NCI-H2081 treated with DMSO at 0.1 percent for 48 hours (cell line): ENCODE results near the gene FTCDNL1.
A peak's percentile ranks its signal among the peaks of the same experiment; 100 is the strongest.

Experiments used
- DNase-seq: peaks from one replicate; lab custom pipeline; 2025; lab: John Stamatoyannopoulos, UW

Gene FTCDNL1

GRCh38 chr2:199842631-199843395 lies 8.2 kb downstream of the FTCDNL1 start:
- no peak for DNase-seq

GRCh38 chr2:199841409-199841808 lies 9.6 kb downstream of the FTCDNL1 start:
- no peak for DNase-seq

GRCh38 chr2:199838399-199838798 lies 12.6 kb downstream of the FTCDNL1 start:
- DNase-seq: no peak

GRCh38 chr2:199836943-199837342 lies 14.0 kb downstream of the FTCDNL1 start:
- DNase-seq: no peak

GRCh38 chr2:199833525-199833924 lies 17.5 kb downstream of the FTCDNL1 start:
- no peak for DNase-seq

GRCh38 chr2:199830531-199830930 lies 20.5 kb downstream of the FTCDNL1 start:
- DNase-seq: no peak

- no peak for DNase-seq
Measured at GRCh38 chr2:199829628-199830027, 21.4 kb downstream of the FTCDNL1 start.

GRCh38 chr2:199819746-199820145 lies 31.2 kb downstream of the FTCDNL1 start:
- DNase-seq: no peak

GRCh38 chr2:199818754-199819153 lies 32.2 kb downstream of the FTCDNL1 start:
- no peak for DNase-seq

GRCh38 chr2:199818026-199818425 lies 33.0 kb downstream of the FTCDNL1 start:
- peak; percentile 59 for DNase-seq

GRCh38 chr2:199814817-199815211 lies 36.2 kb downstream of the FTCDNL1 start:
- no peak for DNase-seq

- no peak for DNase-seq
Measured at GRCh38 chr2:199814101-199814816, 36.7 kb downstream of the FTCDNL1 start.

GRCh38 chr2:199812493-199812892 lies 38.5 kb downstream of the FTCDNL1 start:
- DNase-seq: no peak

- no peak for DNase-seq
Measured at GRCh38 chr2:199811346-199811745, 39.6 kb downstream of the FTCDNL1 start.

- DNase-seq: no peak
Measured at GRCh38 chr2:199810422-199811171, 40.4 kb downstream of the FTCDNL1 start.

- no peak for DNase-seq
Measured at GRCh38 chr2:199807966-199808365, 43.0 kb downstream of the FTCDNL1 start.

- DNase-seq: no peak
Measured at GRCh38 chr2:199806179-199806578, 44.8 kb downstream of the FTCDNL1 start.

GRCh38 chr2:199804831-199805230 lies 46.2 kb downstream of the FTCDNL1 start:
- DNase-seq: no peak

GRCh38 chr2:199798831-199799580 lies 52.0 kb downstream of the FTCDNL1 start:
- DNase-seq: no peak

GRCh38 chr2:199797431-199798403 lies 53.3 kb downstream of the FTCDNL1 start:
- no peak for DNase-seq

- no peak for DNase-seq
Measured at GRCh38 chr2:199792381-199792780, 58.6 kb downstream of the FTCDNL1 start.
